Choroid plexus epithelial cell (primary cell): Measurements from ENCODE around the gene PRR7.

Experiments used
- DNase-seq: peaks from one replicate; pipeline ENCODE4 v3.0.0-alpha.2; 2010; ENCODE audit warnings: low read depth
- H3K4me3 ChIP-seq: 2 replicates; pipeline ENCODE4 v1.5.1; 2011; ENCODE audit warnings: low read depth, mild to moderate bottlenecking, control low read depth, low read length, moderate library complexity
- TF ChIP-seq, protein P1 (sequence below): conservative IDR thresholded peaks from 2 replicates; pipeline ENCODE4 v1.5.1; 2011; ENCODE audit warnings: low read depth, mild to moderate bottlenecking, control low read depth, inconsistent platforms, low read length, moderate library complexity

Gene PRR7

DNA sequence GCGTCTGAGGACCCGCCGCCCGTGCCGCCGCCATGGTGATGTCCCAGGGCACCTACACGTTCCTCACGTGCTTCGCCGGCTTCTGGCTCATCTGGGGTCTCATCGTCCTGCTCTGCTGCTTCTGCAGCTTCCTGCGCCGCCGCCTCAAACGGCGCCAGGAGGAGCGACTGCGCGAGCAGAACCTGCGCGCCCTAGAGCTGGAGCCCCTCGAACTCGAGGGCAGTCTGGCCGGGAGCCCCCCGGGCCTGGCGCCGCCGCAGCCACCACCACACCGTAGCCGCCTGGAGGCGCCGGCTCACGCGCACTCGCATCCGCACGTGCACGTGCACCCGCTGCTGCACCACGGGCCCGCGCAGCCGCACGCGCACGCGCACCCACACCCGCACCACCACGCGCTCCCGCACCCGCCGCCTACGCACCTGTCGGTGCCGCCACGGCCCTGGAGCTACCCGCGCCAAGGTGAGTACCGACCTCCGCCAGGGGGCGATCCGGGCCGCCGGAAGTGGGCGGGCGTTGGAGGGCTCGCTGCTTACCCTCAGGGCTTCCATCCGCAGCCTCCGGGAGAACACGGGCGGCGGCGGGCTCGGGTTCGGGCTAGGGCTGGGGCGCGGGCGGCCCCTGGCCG lies 8.5 kb downstream of the PRR7 start:
- peak; percentile 73 for DNase-seq
- peak overlapping the region; percentile 54 for H3K4me3 ChIP-seq
- TF ChIP-seq, protein P1, sequence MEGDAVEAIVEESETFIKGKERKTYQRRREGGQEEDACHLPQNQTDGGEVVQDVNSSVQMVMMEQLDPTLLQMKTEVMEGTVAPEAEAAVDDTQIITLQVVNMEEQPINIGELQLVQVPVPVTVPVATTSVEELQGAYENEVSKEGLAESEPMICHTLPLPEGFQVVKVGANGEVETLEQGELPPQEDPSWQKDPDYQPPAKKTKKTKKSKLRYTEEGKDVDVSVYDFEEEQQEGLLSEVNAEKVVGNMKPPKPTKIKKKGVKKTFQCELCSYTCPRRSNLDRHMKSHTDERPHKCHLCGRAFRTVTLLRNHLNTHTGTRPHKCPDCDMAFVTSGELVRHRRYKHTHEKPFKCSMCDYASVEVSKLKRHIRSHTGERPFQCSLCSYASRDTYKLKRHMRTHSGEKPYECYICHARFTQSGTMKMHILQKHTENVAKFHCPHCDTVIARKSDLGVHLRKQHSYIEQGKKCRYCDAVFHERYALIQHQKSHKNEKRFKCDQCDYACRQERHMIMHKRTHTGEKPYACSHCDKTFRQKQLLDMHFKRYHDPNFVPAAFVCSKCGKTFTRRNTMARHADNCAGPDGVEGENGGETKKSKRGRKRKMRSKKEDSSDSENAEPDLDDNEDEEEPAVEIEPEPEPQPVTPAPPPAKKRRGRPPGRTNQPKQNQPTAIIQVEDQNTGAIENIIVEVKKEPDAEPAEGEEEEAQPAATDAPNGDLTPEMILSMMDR, result peak; percentile 60

GRCh38 chr5:177455661-177456590 lies 9.3 kb downstream of the PRR7 start:
- TF ChIP-seq, protein P1, result peak; percentile 90
- DNase-seq, result peak; percentile 93
- peak overlapping the region; percentile 54 for H3K4me3 ChIP-seq

DNA sequence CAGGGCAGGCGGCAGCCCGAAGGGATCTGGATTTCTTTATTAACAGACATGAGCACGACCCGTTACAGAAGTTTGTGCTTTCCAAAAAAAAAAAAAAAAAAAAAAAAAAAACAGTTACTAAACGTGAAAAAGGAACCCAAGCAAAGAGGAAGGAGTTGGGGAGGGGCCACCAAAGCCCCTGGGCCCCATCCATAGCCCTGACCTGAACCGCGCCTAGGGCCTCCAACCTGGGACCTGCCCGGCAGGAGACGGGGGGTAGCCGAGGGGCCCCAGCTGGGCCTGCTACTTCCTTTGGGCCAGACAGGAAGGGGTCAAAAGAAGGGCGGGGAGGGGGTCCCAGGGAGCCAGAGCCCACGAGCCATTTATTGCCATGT lies 10.0 kb downstream of the PRR7 start:
- TF ChIP-seq, protein P1, result no peak
- no peak for DNase-seq
- no peak overlapping the region for H3K4me3 ChIP-seq

GRCh38 chr5:177456976-177457851 lies 10.6 kb downstream of the PRR7 start:
- H3K4me3 ChIP-seq, result no peak overlapping the region
- DNase-seq, result peak; percentile 99
- TF ChIP-seq, protein P1, result peak; percentile 72

DNA sequence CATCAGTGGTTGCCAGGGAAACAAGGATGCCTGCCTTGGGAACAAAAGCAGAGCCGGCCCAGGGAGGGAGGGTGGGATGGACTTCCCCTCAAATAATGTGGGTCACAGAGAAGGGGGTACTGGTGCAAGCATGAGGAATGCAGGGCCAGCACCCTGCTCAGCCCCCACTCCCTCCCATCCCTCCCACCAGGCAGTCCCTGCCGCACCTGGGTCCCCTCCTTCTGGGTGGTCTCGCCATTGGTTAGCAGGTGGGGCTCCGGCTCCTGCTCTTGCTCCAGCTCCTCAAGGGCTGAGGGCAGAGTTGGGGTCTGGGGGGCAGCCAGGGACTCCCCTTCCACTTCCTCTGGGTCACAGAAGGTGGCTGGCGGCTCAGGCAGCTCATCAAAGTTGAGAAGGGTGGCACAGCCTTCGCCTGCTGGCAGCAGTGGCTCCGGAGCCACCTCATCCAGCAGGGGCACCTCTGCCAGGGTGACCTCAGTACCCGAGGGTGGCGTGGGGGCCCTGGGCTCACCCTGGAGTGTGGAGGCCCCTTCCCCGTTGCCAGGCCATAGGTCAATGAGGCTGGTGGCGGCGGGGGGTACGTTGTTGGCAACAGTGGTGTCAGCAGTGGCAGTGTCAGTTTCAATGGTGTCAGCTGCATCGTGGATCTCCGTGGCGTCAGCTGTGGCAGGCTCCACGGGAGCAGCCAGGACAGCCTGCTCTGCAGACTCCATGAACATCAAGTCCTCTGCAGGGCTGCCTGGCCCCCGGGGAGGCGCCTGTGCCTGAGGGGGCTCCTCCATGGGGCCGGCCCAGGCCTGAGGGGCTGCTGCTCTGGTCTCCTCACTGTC lies 11.5 kb downstream of the PRR7 start:
- no peak for DNase-seq
- H3K4me3 ChIP-seq, result no peak overlapping the region
- TF ChIP-seq, protein P1, result no peak

DNA sequence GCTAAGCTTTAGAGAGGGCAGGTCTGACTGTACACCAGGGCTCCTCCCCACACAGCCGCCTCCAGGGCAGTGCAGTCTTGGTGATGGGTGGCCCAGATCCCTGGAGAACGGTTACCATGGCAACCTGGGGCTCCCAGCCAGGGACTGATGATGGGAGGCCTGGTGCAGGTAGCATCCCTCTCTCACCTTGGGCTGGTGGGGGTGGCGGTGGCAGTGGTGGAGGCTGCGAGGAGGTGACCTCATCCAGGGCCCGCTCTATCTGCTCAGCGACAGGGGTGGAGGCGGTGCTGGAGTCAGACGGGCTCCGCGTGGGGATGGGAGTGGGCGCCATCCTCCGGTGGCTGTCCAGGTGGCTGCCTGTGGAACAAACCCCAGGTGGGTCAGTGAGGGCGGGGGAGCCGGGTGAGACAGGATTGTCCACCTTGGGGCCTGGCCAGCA lies 12.3 kb downstream of the PRR7 start:
- no peak overlapping the region for H3K4me3 ChIP-seq
- peak; percentile 36 for DNase-seq
- TF ChIP-seq, protein P1, result no peak
